ENCODE results near the gene BSG.

DNA sequence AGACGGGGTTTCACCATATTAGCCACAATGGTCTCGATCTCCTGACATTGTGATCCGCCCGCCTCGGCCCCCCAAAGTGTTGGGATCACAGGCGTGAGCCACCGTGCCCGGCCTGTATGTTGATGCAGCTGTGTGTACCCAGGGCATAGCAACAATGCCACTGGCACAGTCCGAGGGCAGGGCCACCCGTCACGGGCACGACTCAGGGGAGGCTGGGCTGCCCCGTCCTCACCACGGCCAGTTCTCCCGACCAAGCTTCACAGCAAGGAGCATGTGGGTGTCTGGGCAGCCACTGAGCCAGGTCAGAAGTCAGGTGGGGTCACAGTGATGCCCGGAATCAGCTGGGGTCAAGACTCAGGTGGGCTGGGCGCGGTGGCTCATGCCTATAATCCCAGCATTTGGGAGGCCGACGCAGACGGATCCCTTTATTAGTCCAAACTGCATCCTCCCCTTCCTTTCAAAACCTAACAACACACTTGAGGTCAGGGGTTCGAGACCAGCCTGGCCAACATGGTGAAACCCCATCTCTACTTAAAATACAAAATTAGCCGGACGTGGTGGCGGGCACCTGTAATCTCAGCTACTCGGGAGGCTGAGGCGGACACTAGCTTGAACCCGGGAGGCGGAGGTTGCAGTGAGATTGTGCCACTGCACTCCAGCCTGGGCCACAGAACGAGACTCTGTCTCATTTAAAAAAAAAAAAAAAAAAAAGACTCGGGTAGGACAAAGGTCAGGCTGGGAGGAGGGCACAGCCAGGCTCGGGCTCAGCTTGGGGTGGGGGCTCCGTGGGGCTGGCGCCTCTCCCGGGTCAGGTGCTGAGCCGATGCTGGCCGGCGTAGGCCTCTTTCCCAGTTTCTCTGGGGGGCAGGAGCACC is 42.0 kb upstream of the BSG start:
- TF ChIP-seq RAD21 (conservative IDR thresholded peaks at IDR 0.05 in 1 of 2, IDR thresholded peaks at IDR 0.05 in 1 of 2) (no peak), BHLHE40 (IDR thresholded peaks at IDR 0.05; ENCODE audit: low read depth, low read length) (no peak), ZFP36 (IDR thresholded peaks at IDR 0.05; ENCODE audit: borderline replicate concordance, partially characterized antibody) (no peak), SREBF2 (IDR thresholded peaks at IDR 0.05) (no peak), CHD2 (IDR thresholded peaks at IDR 0.05; ENCODE audit: low read length, partially characterized antibody) (no peak), PHF8 (IDR thresholded peaks at IDR 0.05; ENCODE audit: borderline replicate concordance, low read depth) (no peak), RNF2 (IDR thresholded peaks at IDR 0.05; ENCODE audit: borderline replicate concordance, low read depth) (no peak), CHD4 (IDR thresholded peaks at IDR 0.05; ENCODE audit: borderline replicate concordance) (no peak), EP300 (IDR thresholded peaks at IDR 0.05) (no peak)
- TF ChIP-seq, protein P1, sequence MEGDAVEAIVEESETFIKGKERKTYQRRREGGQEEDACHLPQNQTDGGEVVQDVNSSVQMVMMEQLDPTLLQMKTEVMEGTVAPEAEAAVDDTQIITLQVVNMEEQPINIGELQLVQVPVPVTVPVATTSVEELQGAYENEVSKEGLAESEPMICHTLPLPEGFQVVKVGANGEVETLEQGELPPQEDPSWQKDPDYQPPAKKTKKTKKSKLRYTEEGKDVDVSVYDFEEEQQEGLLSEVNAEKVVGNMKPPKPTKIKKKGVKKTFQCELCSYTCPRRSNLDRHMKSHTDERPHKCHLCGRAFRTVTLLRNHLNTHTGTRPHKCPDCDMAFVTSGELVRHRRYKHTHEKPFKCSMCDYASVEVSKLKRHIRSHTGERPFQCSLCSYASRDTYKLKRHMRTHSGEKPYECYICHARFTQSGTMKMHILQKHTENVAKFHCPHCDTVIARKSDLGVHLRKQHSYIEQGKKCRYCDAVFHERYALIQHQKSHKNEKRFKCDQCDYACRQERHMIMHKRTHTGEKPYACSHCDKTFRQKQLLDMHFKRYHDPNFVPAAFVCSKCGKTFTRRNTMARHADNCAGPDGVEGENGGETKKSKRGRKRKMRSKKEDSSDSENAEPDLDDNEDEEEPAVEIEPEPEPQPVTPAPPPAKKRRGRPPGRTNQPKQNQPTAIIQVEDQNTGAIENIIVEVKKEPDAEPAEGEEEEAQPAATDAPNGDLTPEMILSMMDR (IDR thresholded peaks at IDR 0.05): no peak
- TF ChIP-seq, protein P2, sequence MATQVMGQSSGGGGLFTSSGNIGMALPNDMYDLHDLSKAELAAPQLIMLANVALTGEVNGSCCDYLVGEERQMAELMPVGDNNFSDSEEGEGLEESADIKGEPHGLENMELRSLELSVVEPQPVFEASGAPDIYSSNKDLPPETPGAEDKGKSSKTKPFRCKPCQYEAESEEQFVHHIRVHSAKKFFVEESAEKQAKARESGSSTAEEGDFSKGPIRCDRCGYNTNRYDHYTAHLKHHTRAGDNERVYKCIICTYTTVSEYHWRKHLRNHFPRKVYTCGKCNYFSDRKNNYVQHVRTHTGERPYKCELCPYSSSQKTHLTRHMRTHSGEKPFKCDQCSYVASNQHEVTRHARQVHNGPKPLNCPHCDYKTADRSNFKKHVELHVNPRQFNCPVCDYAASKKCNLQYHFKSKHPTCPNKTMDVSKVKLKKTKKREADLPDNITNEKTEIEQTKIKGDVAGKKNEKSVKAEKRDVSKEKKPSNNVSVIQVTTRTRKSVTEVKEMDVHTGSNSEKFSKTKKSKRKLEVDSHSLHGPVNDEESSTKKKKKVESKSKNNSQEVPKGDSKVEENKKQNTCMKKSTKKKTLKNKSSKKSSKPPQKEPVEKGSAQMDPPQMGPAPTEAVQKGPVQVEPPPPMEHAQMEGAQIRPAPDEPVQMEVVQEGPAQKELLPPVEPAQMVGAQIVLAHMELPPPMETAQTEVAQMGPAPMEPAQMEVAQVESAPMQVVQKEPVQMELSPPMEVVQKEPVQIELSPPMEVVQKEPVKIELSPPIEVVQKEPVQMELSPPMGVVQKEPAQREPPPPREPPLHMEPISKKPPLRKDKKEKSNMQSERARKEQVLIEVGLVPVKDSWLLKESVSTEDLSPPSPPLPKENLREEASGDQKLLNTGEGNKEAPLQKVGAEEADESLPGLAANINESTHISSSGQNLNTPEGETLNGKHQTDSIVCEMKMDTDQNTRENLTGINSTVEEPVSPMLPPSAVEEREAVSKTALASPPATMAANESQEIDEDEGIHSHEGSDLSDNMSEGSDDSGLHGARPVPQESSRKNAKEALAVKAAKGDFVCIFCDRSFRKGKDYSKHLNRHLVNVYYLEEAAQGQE (IDR thresholded peaks at IDR 0.05): no peak

Data from A549 (cell line).